Activated CD8-positive, alpha-beta memory T cell treated with anti-CD3 and anti-CD28 coated beads, Interleukin-2, amount 50 U/mL, for 48 hours (primary cell): ENCODE results near the gene OR7G3.

Experiments
- DNase-seq: peaks from one replicate; pipeline ENCODE4 v3.0.0-alpha.2; 2020

Gene OR7G3

DNA sequence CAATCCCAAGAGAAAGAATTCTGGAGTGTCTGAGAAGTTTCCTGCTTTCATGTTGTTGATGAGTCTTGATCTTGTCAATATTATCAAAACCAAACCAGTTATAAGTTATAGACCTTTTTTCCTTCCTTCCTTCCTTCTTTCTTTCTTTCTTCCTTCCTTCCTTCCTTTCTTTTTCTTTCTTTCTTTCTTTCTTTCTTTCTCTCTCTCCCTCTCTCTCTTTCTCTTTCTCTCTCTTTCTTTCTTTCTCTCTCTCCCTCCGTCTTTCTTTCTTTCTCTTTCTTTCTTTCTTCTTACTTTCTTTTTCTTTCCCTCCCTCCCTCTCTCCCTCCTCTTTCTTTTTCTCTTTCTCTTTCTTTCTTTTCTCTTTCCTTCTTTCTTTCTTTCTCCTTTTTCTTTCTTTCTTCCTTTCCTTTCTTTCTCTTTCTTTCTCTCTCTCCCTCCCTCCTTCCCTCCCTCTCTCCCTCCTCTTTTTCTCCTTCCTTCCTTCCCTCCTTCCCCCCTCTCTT is at the start of gene OR7G3:
TSS of gene OR7G3 (minus strand) at position 51 of the 506 bp plus-strand sequence. CDS start at position 51, 0 bp downstream.
- DNase-seq: no peak

DNA sequence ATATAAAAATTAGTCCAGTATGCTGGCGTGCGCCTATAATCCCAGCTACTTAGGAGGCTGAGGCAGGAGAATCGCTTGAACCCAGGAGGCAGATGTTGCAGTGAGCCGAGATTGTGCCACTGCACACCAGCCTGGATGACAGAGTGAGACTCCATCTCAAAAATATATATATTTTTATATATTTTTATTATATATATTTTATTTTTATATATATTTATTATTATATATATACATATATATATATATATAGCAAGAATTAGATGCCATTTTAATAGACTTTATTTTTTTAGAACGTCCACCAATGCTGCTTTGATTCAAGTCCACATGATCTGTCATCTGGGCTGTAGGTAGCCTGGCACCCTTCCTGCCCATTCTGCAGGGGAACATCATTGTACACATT is 48.6 kb upstream of the OR7G3 start:
- no peak for DNase-seq

DNA sequence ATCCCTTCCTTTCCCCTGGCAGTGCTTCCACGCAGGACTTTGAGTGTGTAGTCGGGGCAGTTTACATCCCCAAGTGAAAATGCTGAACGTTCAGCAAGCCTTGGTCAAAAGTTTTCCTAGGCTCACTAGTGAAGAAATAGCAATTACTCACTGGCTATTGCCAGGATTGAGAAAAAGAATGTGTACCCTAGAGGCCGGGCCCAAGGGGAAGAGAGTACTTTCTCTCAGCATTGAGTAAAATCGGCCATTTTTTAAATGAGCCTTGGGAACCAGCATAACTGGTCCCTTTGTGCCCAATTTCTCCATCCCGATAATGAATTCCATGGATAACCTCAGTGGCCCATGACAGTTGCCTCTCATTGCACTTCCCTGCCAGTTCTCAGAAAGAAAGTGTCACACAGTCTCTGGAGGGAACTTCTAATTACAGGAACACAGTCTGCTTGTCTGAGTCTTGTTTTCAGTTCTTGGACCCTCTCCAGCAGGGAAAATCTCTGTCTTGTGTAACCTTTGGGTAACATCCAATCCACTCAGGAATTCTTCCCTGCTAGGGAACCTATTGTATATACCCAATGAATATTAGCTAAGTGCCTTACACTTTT is 44.7 kb upstream of the OR7G3 start:
- no peak for DNase-seq

DNA sequence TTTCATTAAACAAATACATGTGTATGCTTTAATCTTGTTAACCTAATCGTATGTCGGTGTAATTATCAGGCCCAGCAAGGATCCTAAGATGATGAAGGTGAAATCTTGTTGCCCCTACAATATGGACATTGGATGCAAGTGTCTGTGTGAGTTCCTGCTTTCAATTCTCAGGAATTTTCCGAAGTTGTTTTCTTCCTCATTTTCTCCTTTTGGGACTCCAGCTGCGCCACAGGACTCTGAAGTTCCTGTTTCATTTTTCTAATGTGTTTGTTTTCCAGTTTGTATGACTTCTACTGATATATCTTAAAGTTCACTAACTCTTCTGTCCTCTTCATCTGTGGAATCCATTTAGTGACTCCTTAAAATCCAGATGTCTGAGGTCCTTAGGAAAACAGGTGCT is 40.1 kb upstream of the OR7G3 start:
- DNase-seq: no peak

DNA sequence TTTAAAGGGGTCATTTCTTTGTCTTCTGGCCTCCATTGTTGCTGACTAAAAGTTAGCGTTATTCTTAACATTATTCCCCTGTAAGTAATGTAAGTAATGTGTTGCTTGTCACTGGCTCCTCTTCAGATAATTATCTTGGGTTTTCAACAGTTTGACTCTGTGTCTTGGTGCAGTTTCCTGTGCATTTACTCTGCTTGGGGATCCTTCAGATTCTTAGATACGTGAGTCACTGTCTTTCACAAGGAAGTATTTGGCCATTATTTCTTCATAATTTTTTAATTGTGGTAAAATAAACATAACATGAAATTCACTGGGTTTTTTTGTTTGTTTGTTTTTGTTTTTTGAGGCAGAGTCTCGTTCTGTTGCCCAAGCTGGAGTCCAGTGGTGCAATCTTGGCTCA is 38.5 kb upstream of the OR7G3 start:
- no peak for DNase-seq

DNA sequence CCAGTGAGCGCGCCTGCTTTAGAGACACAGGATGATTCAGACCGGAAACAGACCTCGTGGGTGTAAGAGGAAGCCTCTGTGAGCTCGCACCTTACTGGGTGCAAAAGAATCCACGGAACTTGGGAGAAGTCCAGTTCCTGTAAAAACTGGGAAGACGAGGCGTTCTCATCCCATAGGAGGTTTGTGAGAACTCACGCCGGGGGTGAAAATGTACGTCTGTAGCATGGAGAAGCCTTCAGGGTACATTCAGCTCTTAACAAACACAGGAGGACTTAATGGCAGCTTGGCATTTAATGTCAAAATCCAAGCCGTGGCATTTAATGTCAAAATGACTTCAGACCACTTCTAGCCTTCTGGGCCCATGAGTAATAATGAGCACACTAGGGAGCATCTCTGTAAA is 34.7 kb upstream of the OR7G3 start:
- DNase-seq: no peak

DNA sequence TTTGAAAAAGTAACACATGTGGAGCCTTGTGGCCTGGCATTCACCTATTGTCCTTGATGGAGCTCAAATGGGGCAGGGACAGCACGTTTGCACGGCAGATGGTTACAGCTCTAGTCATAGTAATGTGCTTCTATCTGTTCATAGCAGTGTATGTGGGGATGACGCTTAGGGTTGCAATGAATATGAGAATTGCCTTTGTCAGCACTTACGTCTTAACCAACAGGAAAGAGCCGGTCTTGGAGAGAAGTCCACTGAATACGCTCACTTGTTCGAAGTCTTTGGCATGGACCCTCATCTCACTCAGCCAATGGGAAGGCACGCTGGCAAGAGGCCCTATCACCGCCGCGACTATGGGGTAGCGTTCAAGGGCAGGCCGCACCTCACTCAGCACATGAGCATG is 33.1 kb upstream of the OR7G3 start:
- no peak for DNase-seq

DNA sequence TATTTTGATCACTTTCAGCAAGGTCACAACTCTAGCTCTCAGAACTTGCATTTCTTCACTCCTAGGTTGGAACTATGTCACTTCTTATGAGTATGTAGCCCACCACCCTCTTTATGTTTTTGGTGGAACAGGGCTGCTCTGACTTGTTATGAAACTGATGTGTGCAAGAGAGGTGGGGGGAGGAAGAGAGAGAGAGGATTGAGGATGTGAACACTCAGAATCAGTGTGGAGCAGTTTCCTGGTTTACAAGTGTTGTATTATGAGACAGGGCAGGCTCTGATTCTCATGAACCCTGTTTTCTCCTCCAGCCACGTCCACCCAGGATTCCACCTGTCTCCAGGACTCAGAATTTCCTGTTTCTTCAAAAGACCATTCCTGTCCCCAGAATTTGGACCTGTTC is 29.6 kb upstream of the OR7G3 start:
- no peak for DNase-seq

DNA sequence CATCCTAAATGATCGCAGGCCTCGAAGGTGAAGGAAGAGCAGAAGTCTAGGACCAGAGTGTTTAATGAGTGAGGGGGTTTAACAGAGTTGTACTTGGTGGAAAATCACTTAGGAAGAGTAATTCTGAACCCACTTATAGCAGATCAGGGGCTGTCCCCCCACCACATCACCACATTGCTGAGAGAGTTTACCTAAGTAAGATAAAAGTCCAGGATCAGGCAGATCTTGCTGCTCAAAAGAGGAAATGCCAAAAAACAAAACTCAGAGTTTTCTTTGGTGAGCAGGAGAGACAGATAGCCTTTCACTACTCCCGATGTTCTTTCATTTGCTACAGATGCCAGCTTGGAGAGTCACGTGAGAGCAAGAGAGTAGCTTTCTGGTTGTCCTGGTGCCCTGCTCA is 28.8 kb upstream of the OR7G3 start:
- DNase-seq: no peak

DNA sequence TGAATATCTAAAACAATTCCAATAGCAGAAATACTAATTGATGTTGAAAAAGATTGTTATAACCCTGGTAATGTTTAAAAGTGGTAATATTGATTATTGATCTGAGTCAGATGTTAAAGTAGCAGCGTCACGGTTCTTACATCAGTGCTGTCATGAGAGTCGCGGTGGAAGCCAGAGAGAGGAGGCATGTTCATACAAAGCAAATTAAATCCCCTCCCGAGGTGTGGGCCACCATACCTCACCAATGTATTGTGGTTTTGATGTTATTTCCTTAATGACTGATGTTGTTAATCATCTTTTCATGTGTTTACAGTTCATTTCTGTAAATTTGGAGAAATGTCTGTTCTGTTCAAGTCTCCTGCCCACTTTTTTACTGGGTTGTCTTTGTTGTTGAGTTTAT is 24.6 kb upstream of the OR7G3 start:
- no peak for DNase-seq

DNA sequence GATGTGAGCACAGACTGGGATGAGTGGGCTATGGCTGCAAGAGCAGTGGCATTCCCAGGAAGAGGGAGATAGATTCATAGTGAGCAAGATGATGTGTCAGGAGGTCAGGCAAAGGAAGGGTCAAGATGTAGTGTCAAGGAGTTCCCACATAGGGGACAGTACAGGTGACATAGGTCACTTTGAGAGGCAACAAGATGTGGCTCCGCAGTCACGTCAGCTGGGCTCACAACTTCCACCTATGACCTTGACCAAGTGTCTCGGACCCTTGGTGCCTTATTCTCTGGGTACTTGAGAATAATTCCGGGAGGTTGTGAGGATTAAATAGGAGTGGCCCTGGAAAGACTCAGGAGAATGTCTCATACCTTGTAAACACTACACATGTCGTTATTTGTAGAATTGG is 23.9 kb upstream of the OR7G3 start:
- DNase-seq: no peak

DNA sequence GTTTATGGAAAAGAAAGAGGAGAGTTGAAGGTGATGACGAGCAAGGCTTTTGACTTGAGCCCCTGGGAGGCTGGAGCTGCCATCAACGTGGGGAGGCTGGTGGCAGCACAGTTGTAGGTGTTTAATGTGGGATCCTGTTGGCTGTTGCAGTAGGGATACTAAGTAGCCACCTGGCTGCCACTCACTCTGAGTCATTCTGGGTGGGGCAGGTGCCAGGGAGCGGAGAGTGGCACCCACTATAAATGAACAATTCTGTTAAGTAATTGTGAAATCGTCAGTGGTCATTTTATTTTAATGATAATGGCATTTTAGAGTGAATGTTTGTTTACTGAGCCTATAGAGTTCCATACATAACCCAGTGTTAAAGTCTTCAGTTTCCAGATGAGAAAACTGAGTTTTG is 23.2 kb upstream of the OR7G3 start:
- DNase-seq: no peak

DNA sequence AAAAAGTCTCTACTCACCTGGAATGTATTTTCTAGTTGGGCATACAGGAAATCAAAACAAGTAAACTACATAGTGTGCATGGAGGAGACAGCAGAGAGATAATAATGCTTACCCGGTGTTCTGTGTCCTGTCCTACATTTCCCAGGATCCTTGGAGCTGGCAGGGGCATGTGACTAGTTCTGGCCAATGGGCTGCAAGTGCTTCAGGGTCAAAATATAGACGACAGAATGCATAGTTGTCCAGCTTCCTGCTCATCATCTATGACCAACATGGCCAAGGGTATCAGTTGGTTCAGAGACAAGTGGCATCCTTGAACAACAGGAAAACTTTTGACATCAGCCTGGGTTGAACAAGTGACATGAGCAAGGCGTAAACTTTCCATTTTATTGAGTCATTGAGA is 21.9 kb upstream of the OR7G3 start:
- DNase-seq: no peak

DNA sequence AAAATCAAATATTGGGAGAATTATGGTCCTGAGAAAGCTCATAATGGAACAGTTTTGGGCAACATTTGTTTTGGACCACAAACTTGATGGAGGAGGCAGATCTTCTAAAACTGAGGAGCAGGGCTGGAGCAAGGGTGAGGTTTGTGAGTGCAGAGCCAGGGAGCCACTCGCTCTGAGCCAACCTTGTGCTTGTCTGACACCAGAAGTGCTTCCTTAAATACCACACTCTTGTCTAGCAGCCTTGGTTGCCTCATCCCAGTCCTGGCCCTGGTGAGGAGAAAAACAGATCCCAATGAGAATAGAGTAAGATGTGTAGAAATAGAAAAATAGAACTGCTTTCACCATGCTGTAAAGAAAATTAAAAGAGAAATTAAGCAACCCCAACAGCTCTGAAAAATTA is 20.1 kb upstream of the OR7G3 start:
- no peak for DNase-seq

DNA sequence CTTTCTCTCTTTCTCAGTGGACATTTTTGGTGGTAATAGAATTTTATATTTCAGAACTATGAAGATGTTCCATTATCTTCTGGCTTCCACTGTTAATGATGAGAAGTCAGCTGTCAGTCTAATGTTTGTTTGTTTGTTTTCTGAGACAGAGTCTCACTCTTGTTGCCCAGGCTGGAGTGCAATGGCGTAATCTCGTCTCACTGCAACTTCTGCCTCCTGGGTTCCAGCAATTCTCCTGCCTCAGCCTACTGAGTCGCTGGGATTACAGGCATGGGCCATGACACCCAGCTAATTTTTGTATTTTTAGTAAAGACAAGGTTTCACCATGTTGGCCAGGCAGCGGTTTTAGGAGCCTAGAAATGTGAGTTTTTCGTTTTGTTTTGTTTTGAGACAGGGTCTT is 18.2 kb upstream of the OR7G3 start:
- DNase-seq: no peak

DNA sequence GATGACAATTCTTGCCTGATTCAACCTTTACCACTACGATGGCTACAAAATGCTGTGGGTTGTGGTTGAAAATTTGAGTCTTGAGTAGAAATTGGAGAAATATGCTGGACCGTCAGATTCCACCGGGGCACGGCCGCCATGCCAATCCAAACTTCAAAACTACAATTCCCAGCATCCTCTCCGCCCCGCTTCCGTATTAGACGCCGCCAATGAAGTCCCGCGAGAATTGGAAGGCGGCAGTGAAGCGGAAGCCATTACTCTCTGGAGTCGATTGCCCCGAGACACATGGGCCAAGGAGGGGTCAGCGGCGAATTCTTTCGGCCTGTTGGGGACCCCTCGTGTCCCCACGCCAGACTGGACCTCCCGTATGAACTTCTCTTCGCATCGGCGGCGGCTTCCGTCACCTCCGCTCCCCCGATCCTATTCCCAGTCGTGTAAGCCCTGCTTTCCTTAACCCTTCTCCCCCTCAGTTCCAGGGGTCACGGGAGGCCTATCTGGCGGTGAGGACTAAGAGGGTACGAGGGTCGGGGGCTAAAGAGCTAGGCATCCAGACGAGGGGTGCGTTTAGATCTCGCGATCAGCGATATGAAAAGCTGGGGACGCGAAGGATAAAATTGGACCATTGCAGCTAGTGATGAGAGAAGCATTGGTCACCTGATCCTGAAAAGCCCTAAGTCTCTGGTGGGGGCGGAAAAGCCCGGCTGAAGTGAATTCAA is 13.6 kb upstream of the OR7G3 start, which contains the start of gene ZNF317:
TSS of gene ZNF317 (plus strand) at position 239 of the 716 bp plus-strand sequence. CDS start 15,620 bp downstream, outside the sequence.
- DNase-seq: peak; percentile 89

DNA sequence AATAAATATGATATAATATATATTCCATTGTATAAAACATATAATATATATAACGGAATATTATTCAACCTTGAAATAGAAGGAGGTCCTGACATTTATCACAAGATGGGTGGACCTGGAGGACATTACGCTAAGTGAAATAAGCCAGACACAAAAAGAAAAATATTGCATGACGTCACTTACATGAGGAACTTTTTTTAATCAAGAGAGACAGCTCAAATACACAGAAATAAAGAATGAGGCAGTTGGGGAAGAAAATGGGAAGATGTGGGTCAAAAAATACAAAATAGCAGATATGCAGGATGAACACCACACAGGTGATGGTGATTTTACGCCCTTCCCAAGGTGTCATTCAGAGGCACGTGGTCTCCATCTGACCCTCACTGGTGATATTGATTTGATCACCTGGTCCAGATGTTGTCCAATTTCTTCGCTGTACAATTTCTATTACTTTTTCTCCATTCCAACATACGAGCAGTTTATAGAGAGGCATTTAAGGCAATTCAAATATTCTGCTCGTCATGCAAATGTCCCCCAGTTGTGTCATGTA is 12.9 kb upstream of the OR7G3 start:
- no peak for DNase-seq

DNA sequence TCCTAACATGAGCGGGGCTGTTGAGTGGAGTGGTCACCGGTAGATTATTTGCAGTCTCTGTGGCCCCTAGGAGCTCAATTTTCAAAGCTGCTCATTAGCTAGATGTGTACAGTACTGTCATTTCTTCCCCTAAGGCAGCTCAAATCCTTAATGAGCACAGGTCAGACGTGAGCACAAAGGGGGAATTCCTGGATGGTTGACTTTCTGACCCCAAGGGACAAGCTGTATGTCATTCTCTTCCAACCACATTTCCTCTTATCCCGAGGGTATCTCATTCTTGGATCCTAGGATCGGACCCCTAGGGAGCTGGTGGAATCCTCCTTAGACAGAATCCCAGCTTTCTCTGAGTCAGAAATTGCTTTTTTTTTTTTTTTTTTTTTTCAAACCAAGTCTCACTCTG is 5.7 kb upstream of the OR7G3 start:
- no peak for DNase-seq

DNA sequence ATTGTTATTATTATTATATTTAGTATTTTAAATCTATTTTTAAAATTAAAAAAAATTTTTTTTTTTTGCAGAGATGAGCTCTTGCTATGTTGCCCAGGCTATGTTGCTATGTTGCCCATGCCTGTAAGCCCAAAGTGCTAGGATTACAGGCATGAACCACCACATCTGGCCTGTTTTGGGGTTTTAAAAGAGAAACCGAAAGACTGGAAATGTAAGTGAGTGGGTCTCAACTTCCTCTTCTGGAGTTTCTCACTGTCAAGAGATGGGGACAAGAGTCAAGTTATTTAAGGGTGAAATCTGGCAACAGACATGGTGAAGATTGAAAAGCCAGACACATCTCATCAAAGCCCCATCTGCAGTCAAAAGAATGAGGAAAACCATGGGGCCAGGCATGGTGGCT is 4.2 kb upstream of the OR7G3 start:
- no peak for DNase-seq

DNA sequence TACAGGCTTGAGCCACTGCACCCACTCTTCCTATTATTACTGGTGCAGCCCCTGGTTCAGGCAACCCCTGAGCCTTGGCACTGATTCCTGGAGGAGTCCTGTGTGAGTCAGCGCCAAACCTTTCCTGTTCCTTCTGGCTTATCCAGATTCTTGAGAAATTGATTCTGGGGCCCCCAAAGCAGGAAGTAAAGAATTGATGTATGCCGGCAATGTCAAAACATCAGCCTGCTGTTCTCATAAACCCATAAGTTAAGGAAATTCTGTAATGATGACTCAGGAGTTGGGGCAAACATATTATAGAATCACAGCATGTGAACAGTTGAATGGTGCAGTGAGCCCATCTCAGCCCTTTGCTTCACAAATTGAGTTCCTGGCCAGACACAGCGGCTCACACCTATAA is 1.4 kb upstream of the OR7G3 start:
- DNase-seq: no peak

DNA sequence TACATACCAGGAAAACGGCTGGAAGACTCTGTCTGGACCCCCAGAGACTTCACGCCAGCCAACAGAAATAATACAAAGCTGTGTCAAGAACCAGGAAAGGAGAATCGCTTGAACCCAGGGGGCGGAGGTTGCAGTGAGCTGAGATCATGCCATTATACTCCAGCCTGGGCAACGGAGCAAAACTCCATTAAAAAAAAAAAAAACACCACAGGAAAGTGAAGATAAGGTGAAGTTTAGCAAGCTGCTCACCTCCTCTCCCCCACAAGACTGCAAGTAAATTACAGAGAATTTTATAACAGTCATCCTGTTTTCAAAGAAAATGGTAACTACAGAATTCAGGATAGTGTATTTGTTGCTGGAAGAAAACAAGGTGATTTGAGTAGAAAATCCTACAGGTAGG is 10.2 kb downstream of the OR7G3 start:
- DNase-seq: no peak

DNA sequence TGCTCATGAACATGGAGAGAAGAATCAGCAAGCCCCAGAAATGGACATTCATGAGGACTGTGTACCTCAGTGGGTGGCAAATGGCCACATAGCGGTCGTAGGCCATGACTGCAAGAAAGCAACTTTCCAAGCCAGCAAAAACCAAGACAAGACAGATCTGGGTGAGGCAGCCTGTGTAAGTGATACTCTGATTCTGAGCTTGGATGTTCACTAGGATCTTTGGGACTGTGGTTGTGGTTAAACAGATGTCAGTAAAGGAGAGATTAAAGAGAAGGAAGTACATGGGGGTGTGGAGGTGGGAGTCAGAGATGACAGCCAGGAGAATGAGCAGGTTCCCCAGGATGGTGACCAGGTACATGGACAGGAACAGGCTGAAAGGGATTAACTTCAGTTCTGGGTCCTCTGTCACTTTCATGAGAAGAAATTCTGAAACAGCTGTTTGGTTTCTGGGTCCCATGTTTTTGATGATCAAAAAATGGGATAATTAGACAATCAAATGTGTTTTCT is 11.4 kb downstream of the OR7G3 start, which contains the start of gene OR7G1:
TSS of gene OR7G1 (minus strand) at position 457 of the 507 bp plus-strand sequence. CDS start at position 457, 0 bp downstream.
- no peak for DNase-seq

DNA sequence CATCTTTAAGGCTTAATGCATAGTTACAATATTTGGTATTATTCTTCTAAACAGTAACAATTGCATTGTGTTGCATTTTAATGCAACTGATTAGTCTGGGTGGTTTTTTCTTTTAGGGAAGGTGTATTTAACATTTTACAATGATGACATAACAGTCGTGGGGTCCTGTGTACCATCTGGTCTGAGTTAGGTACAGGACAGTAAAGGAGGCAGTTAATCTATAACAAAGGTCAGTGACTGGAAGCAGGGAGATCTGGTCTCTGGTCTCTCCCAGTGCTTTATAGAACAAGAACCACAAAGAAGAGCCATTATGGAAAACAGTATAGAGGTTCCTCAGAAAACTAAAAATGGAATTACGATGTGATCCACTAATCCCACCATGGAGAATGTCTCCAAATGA is 16.8 kb downstream of the OR7G3 start:
- no peak for DNase-seq

DNA sequence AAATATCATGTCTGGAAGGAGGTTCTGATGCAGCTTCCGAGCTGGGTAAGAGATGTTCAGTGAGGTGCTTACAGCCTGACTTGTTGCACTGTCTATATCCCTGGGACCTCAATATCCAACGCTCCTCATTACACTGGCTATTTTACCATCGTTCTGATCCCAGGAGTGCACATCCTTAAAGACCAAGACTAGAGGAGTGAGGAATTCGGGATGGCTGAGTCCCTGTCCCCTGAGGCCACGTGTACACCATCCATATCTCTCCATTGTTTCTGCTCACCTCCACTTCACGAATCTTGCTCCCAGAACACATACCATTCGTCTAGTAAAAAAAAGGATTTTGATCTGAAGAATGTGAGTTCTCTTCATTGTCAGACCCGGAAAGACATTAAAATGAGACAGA is 19.4 kb downstream of the OR7G3 start, which contains the start of gene OR7G2:
TSS of gene OR7G2 (minus strand) at position 101 of the 400 bp plus-strand sequence. CDS start 4,232 bp downstream, outside the sequence.
- DNase-seq: no peak
